CD4-positive, alpha-beta T cell treated with Interleukin-12 subunit alpha and Interleukin-12 subunit beta, for 1 hour (primary cell): Measurements from ENCODE around the gene WDR91.

Source experiments
- DNase-seq: peaks from one replicate; pipeline ENCODE4 v3.0.0-alpha.2; 2020

WDR91 gene

GRCh38 chr7:135197906-135198655 is 13.2 kb downstream of the WDR91 start:
- DNase-seq, result no peak

- DNase-seq, result no peak
Measured at GRCh38 chr7:135197343-135197742, 14.0 kb downstream of the WDR91 start.

- no peak for DNase-seq
Measured at GRCh38 chr7:135195968-135196629, 15.2 kb downstream of the WDR91 start.

GRCh38 chr7:135195156-135195555 is 16.2 kb downstream of the WDR91 start:
- DNase-seq, result no peak

- DNase-seq, result no peak
Measured at GRCh38 chr7:135194494-135195095, 16.7 kb downstream of the WDR91 start.

DNA sequence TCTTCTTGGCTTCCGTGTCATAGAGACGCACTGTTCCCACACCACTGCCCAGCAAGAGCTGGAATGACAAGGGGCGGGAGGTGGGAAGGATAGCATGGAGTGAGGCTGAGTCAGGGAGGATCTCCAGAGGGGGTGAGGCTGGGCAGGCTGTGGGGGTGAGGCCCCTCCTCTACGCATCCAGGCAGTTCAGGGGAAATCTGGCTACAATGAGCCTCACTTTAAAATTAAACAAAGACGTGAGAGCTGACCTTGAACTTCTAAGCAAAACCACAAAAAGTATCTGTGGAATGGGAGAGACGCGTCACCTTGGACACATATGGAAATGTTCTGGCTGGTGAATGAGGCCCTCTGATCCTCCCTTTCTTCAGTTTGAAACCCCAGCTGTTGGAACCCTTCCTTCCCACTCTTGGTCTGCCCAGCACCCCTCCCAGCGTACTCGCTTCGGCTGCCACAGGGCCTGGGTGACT is 17.7 kb downstream of the WDR91 start:
- DNase-seq, result no peak

- no peak for DNase-seq
Measured at GRCh38 chr7:135192914-135193536, 18.3 kb downstream of the WDR91 start.

DNA sequence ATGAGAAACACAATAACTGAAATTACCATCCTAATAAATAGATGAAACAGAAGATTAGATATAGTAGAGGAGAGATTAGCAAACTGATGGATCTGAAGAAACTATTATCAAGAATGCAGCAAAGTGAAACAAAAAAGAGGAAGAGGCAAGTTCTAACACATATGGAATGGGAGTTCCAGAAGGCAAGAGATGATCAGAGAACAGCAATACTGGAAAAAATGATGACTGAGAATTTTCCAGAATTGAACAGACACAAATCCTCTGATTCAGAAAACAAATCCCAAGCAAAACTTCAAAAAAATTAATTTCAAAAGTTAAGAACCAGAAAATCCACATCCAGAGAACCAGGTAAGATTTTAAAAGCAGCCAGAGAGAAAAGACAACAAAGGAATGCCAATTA is 20.6 kb downstream of the WDR91 start:
- DNase-seq, result no peak

DNA sequence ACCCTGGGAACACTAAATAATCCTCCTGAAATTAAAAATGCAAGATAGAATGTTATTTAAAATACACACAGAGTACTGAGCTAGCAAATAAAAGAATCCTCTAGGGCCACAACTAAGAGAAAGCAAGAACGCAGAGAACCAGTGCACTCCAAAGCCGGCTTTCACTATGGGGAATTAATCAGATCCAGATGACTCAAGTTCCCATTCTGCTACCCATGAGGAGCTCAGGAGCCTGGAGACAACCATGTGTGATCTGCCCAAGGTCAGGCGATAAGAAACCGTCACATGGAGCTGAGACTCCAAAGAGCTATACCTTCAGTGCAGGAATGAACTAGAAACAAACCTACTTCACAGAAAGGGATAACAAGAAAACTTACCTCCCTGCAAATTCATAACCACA is 21.4 kb downstream of the WDR91 start:
- DNase-seq, result no peak

DNA sequence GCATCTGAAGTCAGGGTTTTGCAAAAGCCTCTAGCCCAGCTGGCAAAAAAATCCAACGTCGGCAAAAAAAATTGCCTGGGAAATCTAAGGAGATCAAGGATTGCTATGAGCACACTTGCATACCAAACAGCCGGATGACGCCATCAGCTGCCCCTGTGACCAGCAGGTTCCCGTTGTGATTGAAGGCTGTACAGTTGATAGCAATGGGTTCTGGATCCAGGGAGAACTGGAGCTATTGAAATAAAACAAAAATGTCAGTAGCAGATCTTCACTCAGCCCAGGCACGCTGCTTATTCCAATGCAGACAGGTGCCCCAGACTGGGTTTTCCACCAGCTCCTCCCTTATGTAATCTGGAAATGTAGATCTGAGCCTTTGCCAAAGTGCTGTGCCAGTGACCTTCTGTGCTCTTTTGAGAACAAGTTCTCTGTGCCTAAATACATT is 22.1 kb downstream of the WDR91 start:
- no peak for DNase-seq

- no peak for DNase-seq
Measured at GRCh38 chr7:135188298-135188984, 22.9 kb downstream of the WDR91 start.

- no peak for DNase-seq
Measured at GRCh38 chr7:135186841-135187253, 24.5 kb downstream of the WDR91 start.

- DNase-seq, result no peak
Measured at GRCh38 chr7:135186261-135186540, 25.1 kb downstream of the WDR91 start.

- no peak for DNase-seq
Measured at GRCh38 chr7:135185471-135186260, 25.7 kb downstream of the WDR91 start.

DNA sequence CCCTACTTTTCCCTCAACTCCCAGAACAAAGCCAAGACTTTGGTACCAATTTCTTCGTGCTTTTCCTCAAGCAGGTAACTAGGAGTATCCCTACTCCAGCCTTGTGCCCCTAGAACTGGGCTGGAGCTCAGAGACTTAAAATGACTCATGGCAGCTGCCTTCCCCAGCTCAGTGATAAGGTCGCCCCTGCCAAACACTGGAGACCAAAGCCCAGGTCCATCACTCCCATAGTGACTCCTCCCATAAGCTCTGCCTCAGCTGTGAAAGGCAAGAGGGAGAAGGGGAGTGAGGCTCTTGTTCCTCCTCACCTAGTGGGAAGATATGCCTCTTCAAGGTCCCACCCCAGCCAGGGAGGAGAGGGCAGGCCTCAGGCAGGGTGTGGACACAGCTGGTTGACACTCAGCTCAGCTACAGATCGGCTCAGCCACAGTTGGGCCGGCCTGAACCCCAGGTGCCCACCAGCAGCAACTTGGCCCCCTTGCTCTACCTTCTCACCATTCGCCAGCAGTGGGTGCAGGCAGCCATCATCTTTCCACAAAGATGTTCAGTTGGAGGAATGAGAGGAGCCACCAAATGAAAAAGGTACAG is 27.0 kb downstream of the WDR91 start:
- no peak for DNase-seq

DNA sequence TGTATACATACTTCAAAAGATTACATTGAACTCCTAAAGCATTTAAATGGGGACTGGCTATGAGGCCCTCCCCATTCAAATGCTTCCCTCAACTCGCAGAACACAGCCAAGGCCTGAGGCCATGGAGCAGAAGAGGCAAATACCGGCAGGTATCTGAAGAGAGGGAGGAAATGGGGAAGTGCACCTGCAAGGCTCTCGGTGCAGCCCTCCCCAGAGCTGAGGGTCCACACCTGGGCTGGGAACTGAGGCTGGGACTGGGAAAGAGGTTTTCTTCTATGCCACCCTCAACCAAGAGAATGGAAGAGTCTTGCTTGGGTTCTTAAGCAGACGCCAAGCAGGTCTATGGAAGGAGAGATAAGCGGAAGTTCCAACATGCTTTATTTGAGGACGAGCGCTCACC is 27.8 kb downstream of the WDR91 start:
- DNase-seq, result no peak

- no peak for DNase-seq
Measured at GRCh38 chr7:135181929-135182678, 29.2 kb downstream of the WDR91 start.

- no peak for DNase-seq
Measured at GRCh38 chr7:135181261-135181928, 29.9 kb downstream of the WDR91 start.

DNA sequence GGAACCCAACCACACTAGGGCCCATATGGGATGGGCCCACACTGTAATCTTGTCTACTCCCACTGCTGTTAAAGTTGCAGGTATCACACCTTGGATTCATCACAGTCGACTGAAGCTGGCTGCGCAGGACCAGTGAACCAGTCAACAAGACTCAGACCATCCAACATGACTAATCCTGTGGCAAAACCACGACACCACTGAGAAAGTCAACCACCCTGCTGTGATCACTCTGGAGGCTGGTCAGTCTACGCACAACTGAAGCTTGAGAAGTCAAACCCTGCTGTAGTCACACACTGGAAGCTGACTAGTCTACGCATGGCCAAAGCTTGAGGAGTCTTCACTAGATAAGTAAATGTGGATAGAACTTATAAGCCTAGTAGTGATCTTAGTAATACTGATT is 31.2 kb downstream of the WDR91 start:
- DNase-seq, result no peak

DNA sequence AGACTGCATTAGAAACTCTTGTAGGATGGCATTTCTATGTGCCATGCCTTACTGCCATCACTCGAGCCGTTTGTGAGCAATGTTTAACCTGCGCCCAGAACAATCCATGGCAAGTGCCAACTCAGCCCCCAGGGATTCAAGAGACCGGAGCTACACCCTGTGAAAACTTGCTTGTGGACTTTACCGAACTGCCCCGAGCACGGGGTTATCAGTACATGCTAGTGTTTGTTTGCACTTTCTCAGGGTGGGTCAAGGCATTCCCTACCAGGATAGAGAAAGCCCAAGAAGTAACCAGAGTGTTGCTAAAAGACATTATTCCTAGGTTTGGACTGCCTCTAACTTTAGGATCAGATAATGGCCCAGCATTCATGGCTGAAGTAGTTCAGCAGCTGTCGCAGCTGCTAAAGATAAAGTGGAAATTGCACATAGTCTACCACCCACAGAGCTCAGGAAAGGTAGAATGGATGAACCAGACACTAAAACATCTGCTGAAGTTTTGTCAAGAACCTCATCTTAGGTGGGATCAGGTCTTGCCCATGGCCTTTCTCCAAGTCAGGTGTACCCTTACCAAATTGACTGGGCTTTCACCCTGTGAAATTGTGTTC is 31.9 kb downstream of the WDR91 start:
- no peak for DNase-seq
